Muscle layer of colon (tissue), 2 donors: Measurements from ENCODE around the gene USP46.

ENCODE experiments used
- H3K27ac ChIP-seq: one replicate; pipeline ENCODE4 v1.7.0; 2013; ENCODE audit warnings: low read depth, mild to moderate bottlenecking, low read length, moderate library complexity
- H3K27me3 ChIP-seq, 2 donors: one replicate each; pipeline ENCODE4 v1.7.0; 2013; ENCODE audit warnings: low read length in 2 of 2, mild to moderate bottlenecking in 2 of 2; ENCODE audit not compliant: insufficient read depth in 2 of 2, control insufficient read depth in 1 of 2
- H3K36me3 ChIP-seq: one replicate; pipeline ENCODE4 v1.7.0; 2013; ENCODE audit warnings: mild to moderate bottlenecking, low read length; ENCODE audit not compliant: insufficient read depth
- H3K4me1 ChIP-seq: one replicate; pipeline ENCODE4 v1.7.0; 2013; ENCODE audit warnings: mild to moderate bottlenecking, low read length; ENCODE audit not compliant: insufficient read depth
- H3K4me3 ChIP-seq, 2 donors: one replicate each; pipeline ENCODE4 v1.7.0; 2013; ENCODE audit warnings: low read length in 2 of 2, low read depth in 1 of 2, mild to moderate bottlenecking in 1 of 2, moderate library complexity in 1 of 2
- H3K9ac ChIP-seq: one replicate; pipeline ENCODE4 v1.7.0; 2013; ENCODE audit warnings: low read length
- H3K9me3 ChIP-seq: one replicate; pipeline ENCODE4 v1.7.0; 2013; ENCODE audit warnings: mild to moderate bottlenecking, low read length
- donor health status: abdominal sarcoma.
- donor health status: Adenocarcinoma of cecum.

USP46 gene

DNA sequence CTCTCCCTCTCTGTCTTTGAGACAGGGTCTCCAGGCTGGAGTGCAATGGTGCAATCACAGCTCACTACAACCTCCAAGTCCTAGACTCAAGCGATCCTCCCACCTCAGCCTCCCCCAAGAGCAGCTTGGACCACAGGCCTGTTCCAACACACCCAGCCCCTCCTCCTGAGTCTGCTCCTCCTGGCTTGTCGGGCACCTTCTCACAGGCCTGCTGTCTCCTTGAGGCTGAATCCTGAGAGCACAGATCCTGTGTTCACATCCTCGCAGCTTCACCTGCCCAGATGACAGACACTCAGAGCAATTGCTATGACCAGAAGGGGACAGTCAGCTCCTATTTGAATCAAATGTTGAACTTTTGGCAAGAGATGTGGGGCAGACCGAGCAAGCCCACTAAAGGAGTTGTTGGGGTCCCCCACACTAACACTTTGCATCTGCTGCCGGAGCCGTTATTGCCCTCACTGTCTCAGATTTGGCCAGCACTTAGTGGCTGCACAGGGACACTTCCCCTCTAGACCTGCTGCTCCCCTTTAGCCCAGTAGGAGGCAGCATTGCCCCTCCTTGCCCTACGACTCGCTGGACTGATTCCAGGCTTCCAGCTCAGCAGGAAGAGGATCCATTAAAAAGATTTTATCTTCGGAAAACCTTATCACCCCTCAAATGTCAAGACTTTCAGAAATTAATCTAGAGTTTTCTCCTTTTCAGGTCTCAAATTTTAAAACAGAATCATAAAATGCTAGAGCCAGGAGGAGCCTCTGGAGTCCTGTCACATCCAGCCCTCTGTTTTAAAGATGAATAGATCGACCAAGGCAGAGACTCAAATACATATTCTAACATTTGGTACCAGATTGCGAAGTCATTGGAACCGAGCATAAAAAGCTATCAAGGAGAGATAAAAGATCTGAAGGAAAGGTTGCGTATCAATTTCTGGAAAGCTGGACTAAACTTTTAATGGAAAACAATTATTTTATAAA is 113.7 kb downstream of the USP46 start:
- Histone ChIP-seq H3K9ac (no peak overlapping the region), H3K4me3 (no peak overlapping the region), H3K36me3 (no peaks in the 10 kb centered on the region), H3K9me3 (no peaks in the 10 kb centered on the region), H3K27ac (no peak overlapping the region), H3K4me1 (no peaks in the 10 kb centered on the region), H3K27me3 (no peaks in the 10 kb centered on the region)
